SK-N-SH (cell line): ENCODE data around the gene CFAP100. TPM values are rescaled to one million over a fixed set of nuclear protein-coding genes. Genes with fewer than 3 reads are reported as not detected.

ENCODE experiments used
- CTCF ChIA-PET: fragments of 300-600, 350-600 bp; formaldehyde crosslinking; extraction: SDS; loops from one replicate; lab custom pipeline; 2021; lab: Yijun Ruan, JAX
- POLR2A ChIA-PET: fragments of 350-600 bp; sonication (Branson Sonifier 250); formaldehyde crosslinking; extraction: SDS; loops from one replicate; lab custom pipeline; 2020; ENCODE audit warnings: antibody characterized with exemption, inconsistent platforms; lab: Yijun Ruan, JAX
- DNase-seq: peaks from one replicate; pipeline ENCODE4 v3.0.0; 2012
- H2AFZ ChIP-seq: fragments of 200-600 bp; sonication (generic); 2 replicates; pipeline ENCODE4 v1.8.1; 2016; ENCODE audit warnings: antibody characterized with exemption, mild to moderate bottlenecking, low read depth
- H3F3A ChIP-seq: fragments of 200-600 bp; sonication (generic); replicated peaks from 2 replicates; pipeline ENCODE3; 2016; ENCODE audit warnings: antibody characterized with exemption, mild to moderate bottlenecking; ENCODE audit not compliant: insufficient read depth
- H3K27ac ChIP-seq, 2 experiments: fragments of 200-500 bp in 1 of 2; fragments of 200-600 bp in 1 of 2; sonication (Bioruptor generic) in 1 of 2; sonication (generic), shearing (Covaris generic) in 1 of 2; 2 replicates each; pipeline versions ENCODE4 v1.5.1 to v1.6.1; 2014 to 2016; ENCODE audit warnings: low read depth in 2 of 2, inconsistent platforms in 1 of 2, low read length in 1 of 2, mild to moderate bottlenecking in 1 of 2, mixed read lengths in 1 of 2
- H3K27me3 ChIP-seq: fragments of 200-600 bp; sonication (generic), shearing (Covaris generic); 2 replicates; pipeline ENCODE4 v1.6.1; 2016; ENCODE audit warnings: mixed run types; ENCODE audit not compliant: insufficient read depth
- H3K36me3 ChIP-seq, 2 experiments: fragments of 200-500 bp in 1 of 2; fragments of 200-600 bp in 1 of 2; sonication (Bioruptor generic) in 1 of 2; sonication (generic) in 1 of 2; replicated peaks in 1 of 2; 2 replicates each; pipeline versions ENCODE3 to v1.5.1; 2014 to 2016; ENCODE audit warnings: low read length in 1 of 2, mild to moderate bottlenecking in 1 of 2; ENCODE audit not compliant: insufficient read depth in 2 of 2, control insufficient read depth in 1 of 2
- H3K4me1 ChIP-seq, 2 experiments: fragments of 200-500 bp in 1 of 2; fragments of 200-600 bp in 1 of 2; sonication (Bioruptor generic) in 1 of 2; sonication (generic), shearing (Covaris generic) in 1 of 2; 2 replicates each; pipeline versions ENCODE4 v1.5.1 to v1.6.1; 2014 to 2016; ENCODE audit warnings: low read depth in 1 of 2, low read length in 1 of 2, mixed run types in 1 of 2; ENCODE audit not compliant: insufficient read depth in 2 of 2, control insufficient read depth in 1 of 2
- H3K4me2 ChIP-seq: fragments of 200-600 bp; sonication (generic), shearing (Covaris generic); 2 replicates; pipeline ENCODE4 v1.6.1; 2017; ENCODE audit warnings: mixed run types
- H3K4me3 ChIP-seq, 2 experiments: fragments of 200-500 bp in 1 of 2; fragments of 200-600 bp in 1 of 2; sonication (Bioruptor generic) in 1 of 2; sonication (generic), shearing (Covaris generic) in 1 of 2; 2 replicates each; pipeline versions ENCODE4 v1.5.1 to v1.8.1; 2014 to 2016; ENCODE audit warnings: low read depth in 2 of 2, inconsistent platforms in 1 of 2, low read length in 1 of 2, mild to moderate bottlenecking in 1 of 2, mixed read lengths in 1 of 2, moderate library complexity in 1 of 2
- H3K79me2 ChIP-seq: fragments of 200-600 bp; sonication (generic); 2 replicates; pipeline ENCODE4 v1.8.1; 2017; ENCODE audit warnings: mild to moderate bottlenecking; ENCODE audit not compliant: insufficient read depth
- H3K9ac ChIP-seq: fragments of 200-600 bp; sonication (generic); 2 replicates; pipeline ENCODE4 v1.6.1; 2017; ENCODE audit warnings: mixed run types
- H3K9me2 ChIP-seq: fragments of 200-600 bp; sonication (generic); 2 replicates; pipeline ENCODE4 v1.6.1; 2017; ENCODE audit warnings: mixed run types
- H3K9me3 ChIP-seq: fragments of 200-600 bp; sonication (generic); 2 replicates; pipeline ENCODE4 v1.6.1; 2017; ENCODE audit warnings: mixed run types, mild to moderate bottlenecking, moderate library complexity
- H4K20me1 ChIP-seq: fragments of 200-600 bp; sonication (generic); 2 replicates; pipeline ENCODE4 v1.6.1; 2017; ENCODE audit warnings: mild to moderate bottlenecking, mixed run types; ENCODE audit not compliant: insufficient read depth
- ELF1 ChIP-seq: IDR thresholded peaks from 2 replicates; pipeline ENCODE4 v1.4.0; 2012
- FOXJ3 ChIP-seq: sonication (generic); formaldehyde crosslinking; IDR thresholded peaks from 2 replicates; pipeline ENCODE4 v1.5.1; 2020; ENCODE audit warnings: mild to moderate bottlenecking, missing genetic modification reagents
- GABPA ChIP-seq: IDR thresholded peaks from 2 replicates; pipeline ENCODE4 v1.4.0; 2012; ENCODE audit warnings: low read depth, mild to moderate bottlenecking
- MAX ChIP-seq: IDR thresholded peaks from 2 replicates; pipeline ENCODE4 v1.4.0; 2012; ENCODE audit warnings: low read depth
- NFIC ChIP-seq: IDR thresholded peaks from 2 replicates; pipeline ENCODE4 v1.4.0; 2012; ENCODE audit warnings: borderline replicate concordance
- POLR2AphosphoS5 ChIP-seq: IDR thresholded peaks from 2 replicates; pipeline ENCODE4 v1.6.1; 2012; ENCODE audit warnings: low read depth, low read length
- RCOR1 ChIP-seq: fragments of 150-350 bp; IDR thresholded peaks from 2 replicates; pipeline ENCODE4 v1.6.1; 2017; ENCODE audit warnings: antibody characterized with exemption, low read length
- RFX5 ChIP-seq: IDR thresholded peaks from 2 replicates; pipeline ENCODE4 v1.6.1; 2012; ENCODE audit warnings: mild to moderate bottlenecking, improper control_type of control experiment, low read length
- RXRA ChIP-seq: IDR thresholded peaks from 2 replicates; pipeline ENCODE4 v1.4.0; 2012; ENCODE audit warnings: low read depth, mild to moderate bottlenecking, borderline replicate concordance
- TAF1 ChIP-seq: IDR thresholded peaks from 2 replicates; pipeline ENCODE4 v1.6.1; 2012; ENCODE audit warnings: low read depth, mild to moderate bottlenecking, low read length, moderate library complexity, borderline replicate concordance
- USF2 ChIP-seq: fragments of 150-350 bp; IDR thresholded peaks from 2 replicates; pipeline ENCODE4 v1.6.1; 2017; ENCODE audit warnings: antibody characterized with exemption, low read length, low read depth, borderline replicate concordance
- ZBTB33 ChIP-seq: IDR thresholded peaks from 2 replicates; pipeline ENCODE4 v1.4.0; 2012; ENCODE audit warnings: low read depth, borderline replicate concordance
- WGBS: methylation state at CpG from one replicate; pipeline ENCODE4 v1.1.6; 2017; ENCODE audit warnings: low lambda C conversion rate; 5-methylcytosine and 5-hydroxymethylcytosine counted together
- polyA plus RNA-seq, 3 experiments: library from polyadenylated mRNA; depleted of rRNA; stranded (reverse); fragments of >200 nt; gene quantifications; 2 replicates each; pipeline ENCODE4 v1.2.3, GENCODE V29; 2012
- TF ChIP-seq, protein P1 (sequence below): fragments of 200-600 bp; sonication (generic); IDR thresholded peaks from 2 replicates; pipeline ENCODE4 v1.6.1; 2017; ENCODE audit warnings: antibody characterized with exemption, mild to moderate bottlenecking, moderate library complexity

Gene CFAP100
- polyA plus RNA-seq, 1 of the 3 experiments (the other 2 are of a cell fraction): not detected

DNA sequence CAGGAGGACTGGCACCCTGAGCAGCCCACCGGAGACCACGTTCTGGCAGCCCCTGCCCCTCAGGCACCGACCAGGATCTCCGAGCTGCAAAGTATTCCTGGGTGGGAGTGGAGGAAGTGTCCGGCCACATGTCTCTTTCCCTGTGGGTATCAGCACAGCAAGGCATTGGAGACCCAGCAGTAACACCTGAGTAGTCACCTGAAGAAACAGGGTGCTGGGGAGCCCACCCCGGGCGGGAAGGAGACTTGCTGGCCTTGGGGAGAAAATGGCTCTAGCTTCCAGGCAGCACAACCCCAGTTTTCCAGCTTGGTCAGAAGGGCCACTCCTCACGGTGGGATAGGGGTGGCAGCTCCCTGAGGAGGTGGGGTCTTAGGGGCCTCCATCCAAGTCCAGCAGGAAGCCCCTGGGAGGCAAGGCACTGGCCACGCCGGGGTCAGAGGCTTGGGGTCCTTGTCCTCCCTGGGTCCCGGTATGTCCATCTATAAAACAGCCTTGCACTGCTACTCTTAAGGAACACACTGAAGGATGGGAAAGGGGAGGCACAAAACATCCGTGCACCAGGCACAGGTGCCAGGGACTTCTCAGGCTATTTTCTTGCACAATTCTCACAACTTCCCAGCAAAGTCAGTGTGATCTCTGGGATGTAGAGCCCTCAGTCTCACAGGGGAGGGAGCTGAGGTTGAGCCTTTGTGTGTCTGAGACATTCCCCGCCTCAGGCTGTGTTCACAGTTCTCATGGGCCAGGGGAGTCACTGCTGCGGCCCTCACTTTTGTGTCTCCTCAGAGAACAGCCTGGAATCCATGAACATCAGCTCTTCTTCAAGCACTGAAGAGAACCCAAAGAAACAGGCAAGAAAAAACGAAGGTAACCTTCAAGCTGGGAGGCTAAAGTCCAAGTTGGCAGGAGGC is 11.9 kb downstream of the CFAP100 start:
- Histone ChIP-seq H3K27me3 (peaks cover 20% of the 10 kb centered on the region; the same call in 1 of the 2 replicates), H3K4me2 (no peak overlapping the region), H3K4me1 (peaks cover 0 to 6% of the 10 kb centered on the region in 2 experiments; a peak in 1 of 4 replicates), H3K9me2 (no peaks in the 10 kb centered on the region), H3K27ac (no peak overlapping the region), H3K9ac (no peak overlapping the region), H3K9me3 (no peaks in the 10 kb centered on the region), H3K79me2 (no peaks in the 10 kb centered on the region), H3F3A (no peaks in the 10 kb centered on the region), H3K36me3 (no peaks in the 10 kb centered on the region), H2AFZ (no peak overlapping the region), H3K4me3 (no peak overlapping the region), H4K20me1 (no peaks in the 10 kb centered on the region)
- ChIA-PET CTCF (interaction anchor here (0.9 to 1.8 kb wide), 4 partner anchors 10 to 69 kb away, joined by 4 to 7 read pairs (median 4); partner anchors contain the start of genes CFAP100 and ZXDC), POLR2A (no interaction called here)
- WGBS: 52% methylated on average over 12 of the region's 15 CpGs
- no peak for TF ChIP-seq ZBTB33
- no peak for TF ChIP-seq RXRA
- no peak for TF ChIP-seq RCOR1
- TF ChIP-seq FOXJ3 (CRISPR knock-in tag): no peak
- no peak for TF ChIP-seq POLR2AphosphoS5
- no peak for TF ChIP-seq NFIC
- TF ChIP-seq MAX: no peak
- TF ChIP-seq ELF1: no peak
- TF ChIP-seq TAF1: no peak
- TF ChIP-seq USF2: no peak
- TF ChIP-seq, protein P1, sequence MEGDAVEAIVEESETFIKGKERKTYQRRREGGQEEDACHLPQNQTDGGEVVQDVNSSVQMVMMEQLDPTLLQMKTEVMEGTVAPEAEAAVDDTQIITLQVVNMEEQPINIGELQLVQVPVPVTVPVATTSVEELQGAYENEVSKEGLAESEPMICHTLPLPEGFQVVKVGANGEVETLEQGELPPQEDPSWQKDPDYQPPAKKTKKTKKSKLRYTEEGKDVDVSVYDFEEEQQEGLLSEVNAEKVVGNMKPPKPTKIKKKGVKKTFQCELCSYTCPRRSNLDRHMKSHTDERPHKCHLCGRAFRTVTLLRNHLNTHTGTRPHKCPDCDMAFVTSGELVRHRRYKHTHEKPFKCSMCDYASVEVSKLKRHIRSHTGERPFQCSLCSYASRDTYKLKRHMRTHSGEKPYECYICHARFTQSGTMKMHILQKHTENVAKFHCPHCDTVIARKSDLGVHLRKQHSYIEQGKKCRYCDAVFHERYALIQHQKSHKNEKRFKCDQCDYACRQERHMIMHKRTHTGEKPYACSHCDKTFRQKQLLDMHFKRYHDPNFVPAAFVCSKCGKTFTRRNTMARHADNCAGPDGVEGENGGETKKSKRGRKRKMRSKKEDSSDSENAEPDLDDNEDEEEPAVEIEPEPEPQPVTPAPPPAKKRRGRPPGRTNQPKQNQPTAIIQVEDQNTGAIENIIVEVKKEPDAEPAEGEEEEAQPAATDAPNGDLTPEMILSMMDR: no peak
- no peak for TF ChIP-seq RFX5
- TF ChIP-seq GABPA: no peak
- DNase-seq: peak; percentile 9
